Stimulated activated CD4-positive, alpha-beta T cell treated with anti-CD3 and anti-CD28 coated beads, TNF-alpha, amount 100 ng/mL, for 4 hours (primary cell): ENCODE results near the gene DHX8.

ENCODE experiments used
- DNase-seq, 3 experiments: peaks; one replicate each; pipeline ENCODE4 v3.0.0-alpha.2; 2020; ENCODE audit warnings: low read depth in 3 of 3

DHX8 gene

DNA sequence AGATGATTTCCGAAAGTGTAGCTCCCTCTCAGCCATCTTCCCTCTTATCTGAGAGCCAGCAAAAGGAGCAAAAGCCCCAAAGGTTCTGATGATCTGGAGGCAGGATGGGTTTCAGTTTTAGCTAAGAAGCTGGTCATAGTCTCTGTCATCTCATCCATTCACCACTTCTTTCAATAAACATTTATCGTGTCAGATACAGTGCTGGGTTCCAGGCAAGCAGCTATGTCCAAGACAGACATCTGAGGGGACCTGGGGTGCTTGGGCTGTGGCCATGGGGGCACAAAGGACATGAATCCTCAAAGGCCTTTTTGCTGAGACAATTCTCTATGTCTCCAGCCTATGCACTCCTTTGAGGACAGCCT, 63.4 kb downstream of the DHX8 start:
- no peak for DNase-seq

- no peak for DNase-seq
Observed at GRCh38 chr17:43547659-43548256, 64.0 kb downstream of the DHX8 start.

DNA sequence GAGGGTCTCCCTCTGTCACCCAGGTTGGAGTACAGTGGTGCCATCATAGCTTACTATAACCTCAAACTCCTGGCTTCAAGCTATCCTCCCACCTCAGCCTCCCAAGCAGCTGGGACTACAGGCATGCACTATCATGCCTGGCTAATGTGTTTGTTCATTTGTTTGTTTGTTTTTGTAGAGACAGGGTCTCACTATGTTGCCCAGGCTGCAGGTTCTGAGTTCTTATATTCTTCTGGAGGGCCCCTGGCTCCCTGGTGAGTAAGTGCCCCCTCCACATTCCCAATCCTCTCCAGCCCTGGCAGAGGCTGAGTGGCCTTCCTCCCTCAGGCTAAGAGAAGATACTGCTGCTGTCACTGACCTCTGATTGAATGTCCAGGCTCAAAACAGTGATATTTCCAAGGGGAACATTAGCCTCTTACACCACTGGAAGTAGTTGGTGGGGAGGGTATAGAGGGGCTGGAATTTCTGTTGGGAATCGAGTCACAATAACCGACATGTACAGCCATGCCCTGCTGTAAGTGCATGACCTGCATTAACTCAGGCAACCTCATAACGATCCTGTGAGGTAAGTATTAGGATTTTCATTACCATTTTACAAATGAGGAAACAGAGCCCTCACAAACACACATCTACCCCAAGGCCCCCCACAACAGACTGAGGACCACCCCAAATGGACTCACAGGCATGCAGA, 65.1 kb downstream of the DHX8 start:
- DNase-seq = no peak

DNA sequence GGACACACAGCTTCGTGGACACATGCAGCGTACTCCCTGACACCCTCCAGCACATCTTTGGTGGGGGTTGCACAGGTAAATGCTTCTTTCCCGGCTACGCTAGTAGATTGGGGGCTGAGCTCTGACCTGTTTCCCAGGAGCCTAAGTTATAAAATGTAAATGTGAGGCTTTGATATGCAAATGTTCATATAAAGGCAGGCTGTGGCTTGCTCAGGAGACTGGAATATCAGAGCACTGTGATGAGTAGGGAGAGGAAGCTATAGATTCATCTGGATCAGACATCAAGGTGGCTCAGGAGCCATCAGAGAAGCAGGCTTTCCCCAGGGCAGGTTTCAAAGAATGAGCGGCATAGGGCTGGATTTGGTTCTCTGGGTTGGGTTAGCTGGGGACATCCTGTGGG, 65.7 kb downstream of the DHX8 start:
- DNase-seq = no peak

- DNase-seq = no peak
Observed at GRCh38 chr17:43550754-43551153, 67.0 kb downstream of the DHX8 start.

- no peak for DNase-seq
Observed at GRCh38 chr17:43552229-43552837, 68.6 kb downstream of the DHX8 start.

DNA sequence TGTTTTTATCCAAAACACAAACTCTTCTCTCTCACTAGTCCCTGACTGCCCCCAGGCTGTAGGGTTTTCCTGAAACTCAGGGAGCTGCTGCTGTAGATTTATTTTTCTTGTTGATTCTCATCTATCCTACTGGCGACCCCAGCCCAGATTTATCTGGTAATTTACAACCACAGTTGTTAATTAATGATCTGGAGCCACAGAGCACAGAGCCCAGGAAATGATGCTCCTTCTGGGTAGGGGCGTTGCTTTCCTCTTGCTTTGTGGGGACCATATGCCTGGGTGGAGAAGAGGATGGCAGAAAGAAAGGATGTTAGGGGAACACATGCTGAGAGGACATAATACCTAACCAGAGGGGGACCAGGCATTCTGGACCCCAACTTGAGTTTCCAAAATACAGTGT, 69.8 kb downstream of the DHX8 start:
- DNase-seq = no peak

DNA sequence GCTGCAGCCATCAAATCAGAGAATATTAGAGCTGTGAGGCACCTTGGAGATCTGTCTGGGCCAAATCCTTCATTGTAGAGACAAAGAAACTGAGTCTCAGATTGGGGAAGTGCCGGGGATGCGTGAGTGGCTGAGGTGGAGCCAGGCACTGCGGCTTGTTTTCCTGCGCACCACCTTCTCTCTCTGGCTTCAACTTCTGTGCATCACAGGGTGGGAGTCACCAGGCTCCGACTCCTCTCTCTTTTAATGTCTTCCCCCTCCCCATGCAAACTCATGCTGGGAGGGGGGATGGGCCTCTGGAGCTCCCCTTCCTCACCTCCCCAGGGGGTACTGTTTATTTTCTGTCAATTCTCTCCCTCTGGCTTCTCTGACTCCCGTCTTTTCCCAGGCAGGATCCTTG, 71.1 kb downstream of the DHX8 start:
- DNase-seq = no peak

GRCh38 chr17:43556292-43556691, 72.5 kb downstream of the DHX8 start:
- DNase-seq = no peak

DNA sequence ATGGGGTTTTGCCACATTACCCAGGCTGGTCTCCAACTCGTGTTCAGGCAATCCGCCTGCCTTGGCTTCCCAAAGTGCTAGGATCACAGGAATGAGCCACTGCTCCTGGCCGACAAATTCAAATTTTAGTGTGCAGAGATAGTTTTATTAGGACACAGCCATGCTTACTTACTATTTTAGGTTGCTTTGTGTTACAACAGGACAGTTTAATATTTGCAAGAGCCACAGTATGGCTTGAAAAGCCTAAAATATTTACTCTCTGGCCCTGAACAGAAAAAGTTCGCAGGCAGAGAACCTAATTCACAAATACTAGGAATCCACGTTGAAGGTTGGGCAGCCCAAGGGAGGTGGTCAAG, 75.0 kb downstream of the DHX8 start:
- DNase-seq = no peak

DNA sequence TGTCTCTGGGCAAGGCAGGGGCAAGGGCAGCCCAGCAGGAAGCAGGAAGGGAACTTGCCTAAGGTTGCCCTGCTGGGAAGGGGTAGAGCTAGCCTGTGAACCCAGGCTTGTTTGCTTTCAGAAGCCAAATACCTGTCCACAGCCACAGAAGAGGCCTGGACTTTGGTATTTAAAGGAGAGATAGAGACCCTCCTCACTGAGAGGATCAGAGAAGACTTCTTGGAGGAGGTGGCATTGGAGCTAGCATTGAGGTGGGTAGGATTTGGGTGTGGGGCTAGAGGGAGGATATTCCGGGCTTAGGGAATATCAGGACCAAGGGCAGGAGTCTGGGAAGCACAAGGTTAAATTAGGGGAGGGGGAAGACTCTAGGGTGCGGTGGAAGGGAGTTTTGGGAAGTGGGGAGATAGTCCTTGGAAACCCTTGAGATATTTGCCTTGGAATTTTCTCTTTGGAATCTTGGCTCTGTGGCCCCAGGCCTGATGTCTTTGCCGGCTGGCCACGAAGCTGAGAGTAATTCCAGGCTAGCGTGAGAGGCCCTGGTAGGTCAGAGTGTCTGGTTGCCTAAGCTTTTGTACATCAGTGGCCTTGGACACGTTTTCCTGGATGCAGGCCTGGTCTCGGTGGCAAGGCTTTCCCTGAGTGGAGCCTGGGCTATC, 75.5 kb downstream of the DHX8 start:
- DNase-seq = no peak

GRCh38 chr17:43560461-43561427, 77.0 kb downstream of the DHX8 start:
- no peak for DNase-seq

GRCh38 chr17:43562679-43563599, 79.2 kb downstream of the DHX8 start:
- no peak for DNase-seq

- DNase-seq = no peak
Observed at GRCh38 chr17:43563600-43564594, 80.1 kb downstream of the DHX8 start.

- no peak for DNase-seq
Observed at GRCh38 chr17:43568506-43569082, 84.8 kb downstream of the DHX8 start.

DNA sequence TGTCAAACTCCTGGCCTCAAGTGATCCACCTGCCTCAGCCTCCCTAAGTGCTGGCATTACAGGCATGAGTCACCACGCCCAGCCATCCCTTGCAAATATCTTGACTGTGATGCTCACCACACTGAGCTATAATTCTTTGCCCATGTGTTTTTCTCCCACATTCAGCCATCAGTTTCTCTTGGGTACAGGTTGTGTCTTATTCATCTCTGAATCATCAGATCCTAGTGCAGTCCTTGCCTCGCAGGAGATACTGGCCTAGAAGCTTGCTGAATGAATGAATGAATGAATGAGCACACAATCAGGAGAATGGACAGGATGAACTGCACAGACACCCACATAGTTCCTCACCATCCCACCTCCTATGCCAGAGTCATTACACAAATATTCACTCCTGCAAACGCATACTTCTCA, 86.7 kb downstream of the DHX8 start:
- no peak for DNase-seq

GRCh38 chr17:43572368-43572980, 88.7 kb downstream of the DHX8 start:
- no peak for DNase-seq

DNA sequence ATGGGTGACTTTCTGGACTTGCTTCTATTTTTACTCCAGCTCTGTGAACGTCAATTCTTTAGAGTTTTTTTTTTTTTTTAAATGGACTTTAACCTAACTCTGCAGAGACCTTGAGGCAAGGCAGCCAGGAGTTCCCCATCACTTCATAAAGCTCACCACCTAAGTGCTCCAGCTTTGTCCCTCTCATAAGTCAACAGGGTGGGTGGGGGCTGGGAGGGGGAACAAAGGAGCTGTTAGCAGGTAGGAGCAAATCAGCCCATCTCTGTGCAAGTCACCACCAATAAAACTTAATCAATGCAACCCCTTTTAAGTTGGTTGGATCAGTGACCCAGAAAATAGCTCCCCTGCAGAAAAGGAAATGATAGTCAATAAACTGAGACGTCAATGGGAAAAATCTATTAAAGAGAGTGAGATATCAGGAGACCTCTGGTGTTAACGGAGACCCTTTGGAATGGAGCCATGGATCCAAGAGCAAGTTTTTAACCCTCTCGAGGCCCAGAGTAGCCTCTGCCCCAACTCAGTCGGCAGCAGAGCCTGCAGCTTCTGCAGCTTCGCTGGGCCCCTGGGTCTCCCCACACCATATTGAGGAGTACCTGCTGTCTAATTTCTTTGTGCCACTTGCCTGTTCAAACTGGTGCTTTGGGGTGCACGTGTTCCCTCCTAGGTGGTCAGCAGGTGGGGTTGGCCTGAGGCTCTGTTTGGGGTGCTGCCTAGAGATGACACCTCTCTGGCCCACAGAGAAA, 90.0 kb downstream of the DHX8 start:
- no peak for DNase-seq
